Dermis lymphatic vessel endothelial cell (primary cell): ENCODE measurements around the gene LYRM4. TPM values are rescaled to one million over a fixed set of nuclear protein-coding genes. Genes with fewer than 3 reads are reported as not detected.

ENCODE experiments used
- total RNA-seq: library from RNA; depleted of rRNA; stranded (reverse); fragments of >200 nt; gene quantifications from 2 replicates; pipeline ENCODE4 v1.2.1, GENCODE V29; 2014

LYRM4 gene
- 13.0 and 23.4 TPM in 2 replicates for total RNA-seq

GRCh38 chr6:5260661-5261544, at the start of gene LYRM4, which contains the start of gene FARS2:
TSS of gene LYRM4 (minus strand) at chr6:5260950. CDS start at chr6:5260733, 217 bp downstream.
TSS of gene FARS2 (plus strand) at chr6:5261513.

DNA sequence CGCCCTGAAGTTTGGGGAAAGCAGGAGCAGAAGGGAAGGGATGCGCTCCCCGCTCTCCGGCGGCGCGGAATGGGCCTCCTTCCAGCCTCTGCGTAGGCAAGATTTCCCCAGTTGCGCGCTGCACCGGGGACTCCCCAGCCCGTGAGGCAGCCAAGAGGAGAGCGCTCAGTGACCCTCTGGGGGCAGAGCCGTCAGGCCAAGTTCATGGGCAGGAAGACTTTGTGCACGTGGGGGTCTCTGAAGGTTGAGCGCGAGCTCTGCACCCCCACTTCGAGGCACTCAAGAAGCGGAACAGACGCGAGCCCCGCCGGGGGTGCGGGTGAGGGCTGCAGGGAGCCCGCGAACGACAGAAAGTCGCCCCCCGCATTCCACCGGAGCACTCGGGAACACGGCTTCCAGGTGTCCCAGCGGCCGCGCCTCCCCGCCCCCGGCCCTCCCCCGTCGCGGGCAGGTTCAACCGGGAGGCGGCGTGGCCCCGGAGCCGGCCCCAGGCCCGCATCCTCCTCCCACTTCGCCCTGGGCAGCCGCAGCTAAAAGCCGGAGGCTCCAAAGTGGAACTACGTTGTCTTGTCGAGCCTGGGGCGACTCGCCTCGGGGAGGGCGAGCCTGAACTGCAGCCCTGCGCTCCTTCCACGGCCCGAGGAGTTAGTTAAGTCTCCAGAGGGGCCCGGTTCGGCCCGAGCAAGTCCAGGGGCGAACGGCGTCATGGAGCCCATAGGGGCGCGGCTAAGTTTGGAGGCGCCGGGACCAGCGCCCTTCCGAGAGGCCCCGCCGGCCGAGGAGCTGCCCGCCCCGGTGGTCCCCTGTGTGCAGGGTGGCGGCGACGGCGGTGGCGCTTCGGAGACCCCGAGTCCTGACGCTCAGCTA, 175.7 kb downstream of the LYRM4 start, which contains the start of gene PPP1R3G:
PPP1R3G (plus strand) TSS at position 561 of the 867 bp plus-strand sequence; CDS start at position 706, 145 bp downstream.

Other genes with a start within 250 kb of the LYRM4 start
- gene PPP1R3G, start 175.6 kb downstream of the LYRM4 start, total RNA-seq, result 0.52 and 1.7 TPM in 2 replicates
- gene FARS2, start 563 bp upstream of the LYRM4 start, total RNA-seq, result 23.5 and 29.1 TPM in 2 replicates